Fibroblast of lung (primary cell): ENCODE data around the gene NTN4. TPM values are rescaled to one million over a fixed set of nuclear protein-coding genes. Genes with fewer than 3 reads are reported as not detected.

Source experiments
- DNase-seq, 2 donors: peaks; one replicate each; pipeline versions ENCODE4 v3.0.0 to v3.0.0-alpha.2; 2010; ENCODE audit warnings: low read depth in 2 of 2
- H2AFZ ChIP-seq: 2 replicates; pipeline ENCODE4 v1.5.1; 2012; ENCODE audit warnings: low read length, control low read depth, inconsistent platforms
- H3K27ac ChIP-seq: 2 replicates; pipeline ENCODE4 v1.5.1; 2011; ENCODE audit warnings: low read length, control low read depth; ENCODE audit not compliant: insufficient read depth
- H3K27me3 ChIP-seq: 2 replicates; pipeline ENCODE4 v1.5.1; 2011; ENCODE audit warnings: mild to moderate bottlenecking, low read length; ENCODE audit not compliant: control insufficient read depth, insufficient read depth
- H3K36me3 ChIP-seq: 2 replicates; pipeline ENCODE4 v1.5.1; 2011; ENCODE audit warnings: low read length; ENCODE audit not compliant: control insufficient read depth, insufficient read depth
- H3K4me1 ChIP-seq: 2 replicates; pipeline ENCODE4 v1.5.1; 2011; ENCODE audit warnings: low read length; ENCODE audit not compliant: control insufficient read depth, insufficient read depth; ENCODE audit errors: extremely low read depth
- H3K4me2 ChIP-seq: 2 replicates; pipeline ENCODE4 v1.5.1; 2011; ENCODE audit warnings: low read length, control low read depth; ENCODE audit not compliant: insufficient read depth; ENCODE audit errors: extremely low read depth
- H3K4me3 ChIP-seq, 4 experiments: fragments of 200-600 bp in 1 of 4; sonication (generic) in 1 of 4; replicated peaks in 1 of 4; 2 replicates each; pipeline ENCODE4 v1.5.1; 2011 to 2016; ENCODE audit warnings: low read length in 4 of 4, low read depth in 3 of 4, mild to moderate bottlenecking in 3 of 4, control low read depth in 2 of 4, inconsistent platforms in 1 of 4, mixed read lengths in 1 of 4; ENCODE audit not compliant: insufficient read depth in 1 of 4; ENCODE audit errors: control extremely low read depth in 1 of 4
- H3K79me2 ChIP-seq: 2 replicates; pipeline ENCODE4 v1.5.1; 2012; ENCODE audit warnings: mild to moderate bottlenecking, low read length, inconsistent platforms; ENCODE audit not compliant: control insufficient read depth, insufficient read depth
- H3K9ac ChIP-seq: 2 replicates; pipeline ENCODE4 v1.5.1; 2011; ENCODE audit warnings: mild to moderate bottlenecking, low read length, control low read depth; ENCODE audit not compliant: insufficient read depth
- H3K9me3 ChIP-seq: 2 replicates; pipeline ENCODE4 v1.5.1; 2012; ENCODE audit warnings: low read depth, low read length; ENCODE audit not compliant: control insufficient read depth, insufficient read depth
- H4K20me1 ChIP-seq: 2 replicates; pipeline ENCODE4 v1.5.1; 2011; ENCODE audit warnings: low read length; ENCODE audit not compliant: control insufficient read depth, insufficient read depth; ENCODE audit errors: extremely low read depth
- EZH2 ChIP-seq: IDR thresholded peaks from 2 replicates; pipeline ENCODE4 v1.5.1; 2012; ENCODE audit warnings: low read length, control low read depth, mild to moderate bottlenecking; ENCODE audit errors: missing control alignments
- polyA plus RNA-seq, 2 donors: library from polyadenylated mRNA; depleted of rRNA in 1 of 2; stranded (reverse) in 1 of 2; unstranded in 1 of 2; fragments of >200 nt; gene quantifications; 2 replicates each; pipeline ENCODE4 v1.2.1, GENCODE V29; 2011 to 2012; ENCODE audit warnings: missing spikeins in 1 of 2
- total RNA-seq: library from RNA; depleted of rRNA; stranded (reverse); fragments of >200 nt; gene quantifications from 2 replicates; pipeline ENCODE4 v1.2.1, GENCODE V29; 2014
- TF ChIP-seq, protein P1 (sequence below), 2 donors: IDR thresholded peaks in 1 of 2; conservative IDR thresholded peaks in 1 of 2; 1 replicate in 1 of 2; 2 replicates in 1 of 2; pipeline ENCODE4 v1.5.1; 2011 to 2012; ENCODE audit warnings: low read length in 2 of 2, control low read depth in 1 of 2, inconsistent platforms in 1 of 2, low read depth in 1 of 2, mild to moderate bottlenecking in 1 of 2

NTN4 gene
- total and polyA plus RNA-seq, 2 donors (not counting 1 experiment from before 2014, with no cell fraction given): 28.6 to 170 TPM

DNA sequence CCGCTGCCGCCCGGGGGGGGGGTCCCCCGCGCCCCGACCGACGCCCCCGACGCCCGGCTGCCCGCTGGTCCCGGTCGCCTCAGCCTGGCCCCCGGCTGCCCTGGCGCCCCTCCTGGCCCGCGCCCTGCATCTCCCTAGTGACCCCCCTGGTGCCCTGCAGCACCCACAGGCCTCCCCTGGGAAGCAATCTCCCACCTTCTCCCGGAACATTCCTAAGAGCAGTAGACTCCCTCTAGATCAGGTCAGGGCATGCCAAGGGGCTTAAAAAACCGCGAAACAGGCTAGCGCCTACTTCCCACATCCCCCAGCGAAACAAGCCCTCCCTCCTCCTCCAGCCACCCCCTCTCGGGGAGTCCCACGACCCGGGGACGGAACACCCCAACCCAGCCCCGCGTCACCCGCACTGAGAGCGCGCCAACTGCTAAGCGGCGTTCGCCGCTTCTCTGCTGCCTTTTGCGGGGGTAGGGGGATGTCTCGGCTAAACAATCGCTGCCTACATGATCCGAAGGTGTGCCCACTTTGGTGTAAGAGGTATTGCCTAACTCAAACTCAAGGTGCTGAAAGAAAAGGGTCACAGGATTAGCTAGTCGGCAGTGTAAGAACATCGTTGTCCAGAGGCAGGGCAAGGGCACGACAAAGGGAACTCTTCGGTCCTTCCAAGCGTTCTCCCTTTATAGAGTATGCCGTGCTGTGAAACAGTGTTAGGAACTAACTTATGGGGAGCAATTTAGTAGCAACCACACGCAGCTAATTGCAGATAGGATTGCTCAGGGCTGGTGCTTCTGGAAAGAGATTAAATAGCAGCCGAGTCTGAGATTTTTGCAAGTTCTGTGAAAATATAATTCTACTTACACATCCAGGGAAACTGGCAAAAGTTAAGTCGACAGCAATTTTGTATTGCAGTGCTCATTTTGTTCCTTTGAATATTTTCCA, 619 bp upstream of the NTN4 start:
- Histone ChIP-seq H3K27ac (no peak overlapping the region), H3K36me3 (no peaks in the 10 kb centered on the region), H3K27me3 (peaks cover 2% of the 10 kb centered on the region), H3K9me3 (no peaks in the 10 kb centered on the region), H3K9ac (peak overlapping the region; percentile 60), H4K20me1 (no peaks in the 10 kb centered on the region), H3K79me2 (no peaks in the 10 kb centered on the region), H2AFZ (peak overlapping the region; percentile 35), H3K4me1 (peaks cover 6% of the 10 kb centered on the region), H3K4me3 (peak overlapping the region; percentile 14 to 68 (median 37)), H3K4me2 (peak overlapping the region; percentile 66)
- peak; percentile 15 to 34 for DNase-seq
- TF ChIP-seq EZH2: peak; percentile 74
- TF ChIP-seq, protein P1, sequence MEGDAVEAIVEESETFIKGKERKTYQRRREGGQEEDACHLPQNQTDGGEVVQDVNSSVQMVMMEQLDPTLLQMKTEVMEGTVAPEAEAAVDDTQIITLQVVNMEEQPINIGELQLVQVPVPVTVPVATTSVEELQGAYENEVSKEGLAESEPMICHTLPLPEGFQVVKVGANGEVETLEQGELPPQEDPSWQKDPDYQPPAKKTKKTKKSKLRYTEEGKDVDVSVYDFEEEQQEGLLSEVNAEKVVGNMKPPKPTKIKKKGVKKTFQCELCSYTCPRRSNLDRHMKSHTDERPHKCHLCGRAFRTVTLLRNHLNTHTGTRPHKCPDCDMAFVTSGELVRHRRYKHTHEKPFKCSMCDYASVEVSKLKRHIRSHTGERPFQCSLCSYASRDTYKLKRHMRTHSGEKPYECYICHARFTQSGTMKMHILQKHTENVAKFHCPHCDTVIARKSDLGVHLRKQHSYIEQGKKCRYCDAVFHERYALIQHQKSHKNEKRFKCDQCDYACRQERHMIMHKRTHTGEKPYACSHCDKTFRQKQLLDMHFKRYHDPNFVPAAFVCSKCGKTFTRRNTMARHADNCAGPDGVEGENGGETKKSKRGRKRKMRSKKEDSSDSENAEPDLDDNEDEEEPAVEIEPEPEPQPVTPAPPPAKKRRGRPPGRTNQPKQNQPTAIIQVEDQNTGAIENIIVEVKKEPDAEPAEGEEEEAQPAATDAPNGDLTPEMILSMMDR (conservative IDR thresholded peaks at IDR 0.05 in 1 of 2, IDR thresholded peaks at IDR 0.05 in 1 of 2; ENCODE audit: low read depth in 1 of 2, low read length in 2 of 2): no peak

DNA sequence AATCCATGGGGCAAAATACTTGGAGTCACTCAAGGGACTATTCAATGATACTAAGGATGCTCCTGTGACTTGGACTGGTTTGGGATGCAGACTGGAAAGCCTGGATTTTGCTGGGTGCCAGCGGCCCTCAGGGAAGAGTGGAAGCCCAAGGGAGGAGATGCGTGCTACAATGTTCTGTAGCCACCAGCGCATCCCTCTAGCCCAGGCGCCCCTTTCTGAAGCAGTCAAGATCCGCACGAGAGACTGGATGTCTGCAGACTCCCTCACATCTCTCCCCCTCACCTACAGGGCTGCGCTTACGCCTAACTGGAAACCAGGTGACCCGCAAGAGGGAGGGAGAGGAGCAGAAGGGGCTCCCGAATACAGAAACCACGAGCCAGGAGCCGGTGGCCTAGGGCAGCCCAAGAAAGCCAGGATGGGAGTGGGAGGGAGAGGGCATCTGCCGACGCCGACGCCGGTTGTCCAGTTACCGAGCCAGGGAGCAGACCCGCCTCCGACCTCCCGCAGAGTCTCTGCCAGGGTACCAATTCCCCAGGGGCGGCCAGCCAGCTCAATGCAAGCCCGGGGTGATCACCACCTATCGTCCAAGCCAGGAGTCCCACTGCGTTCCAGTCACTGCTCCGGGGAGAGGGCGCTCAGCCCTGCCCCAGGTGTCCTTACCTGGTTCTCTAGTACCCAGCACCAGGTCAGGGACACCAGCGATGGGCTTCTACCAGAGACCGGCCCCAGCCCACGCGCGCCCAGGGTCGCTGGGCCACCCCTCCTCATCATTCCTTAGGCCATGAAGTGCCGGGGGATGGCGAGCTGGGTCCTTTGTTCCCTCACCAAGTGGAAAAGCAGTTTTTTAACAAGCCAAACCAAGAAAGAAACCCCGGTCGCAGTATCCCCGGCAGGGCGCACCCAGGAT, 1.2 kb downstream of the NTN4 start:
- Histone ChIP-seq H3K4me2 (peak overlapping the region; percentile 26), H3K27me3 (peaks cover 2% of the 10 kb centered on the region), H3K79me2 (no peaks in the 10 kb centered on the region), H3K9me3 (no peaks in the 10 kb centered on the region), H2AFZ (no peak overlapping the region), H3K9ac (peak overlapping the region; percentile 60), H4K20me1 (no peaks in the 10 kb centered on the region), H3K4me3 (peak overlapping the region; percentile 55 to 68 (median 68)), H3K4me1 (peaks cover 6% of the 10 kb centered on the region), H3K27ac (peak overlapping the region; percentile 50), H3K36me3 (no peaks in the 10 kb centered on the region)
- DNase-seq: no peak
- no peak for TF ChIP-seq EZH2
- TF ChIP-seq, protein P1 (conservative IDR thresholded peaks at IDR 0.05 in 1 of 2, IDR thresholded peaks at IDR 0.05 in 1 of 2; ENCODE audit: low read depth in 1 of 2, low read length in 2 of 2): peak in 1 of 2 donors; percentile 2

DNA sequence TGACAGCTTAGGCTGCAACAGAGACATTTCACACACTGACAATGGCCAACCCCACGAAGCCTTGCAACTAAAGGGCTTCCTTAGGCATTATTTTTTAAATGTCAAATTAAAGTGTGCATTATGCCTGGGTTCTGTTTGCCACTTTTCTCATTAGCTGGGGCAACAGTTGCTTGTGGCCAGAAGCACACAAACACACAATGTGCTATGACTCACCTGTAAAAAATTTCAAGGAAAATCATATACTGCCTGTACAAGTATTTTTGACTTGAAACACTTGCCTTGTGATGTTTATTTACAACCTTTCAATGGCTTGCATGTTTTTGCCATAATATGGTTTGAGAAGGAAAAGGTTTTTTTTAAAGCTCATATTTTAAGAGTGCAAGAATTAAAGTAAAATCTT, 1.9 kb downstream of the NTN4 start:
- H3K79me2 ChIP-seq: no peaks in the 10 kb centered on the region

More for the DNA sequence above, 1.9 kb downstream of the NTN4 start:
- peak overlapping the region; percentile 26 for H3K4me2 ChIP-seq
- no peak overlapping the region for H3K27ac ChIP-seq
- H3K4me1 ChIP-seq: peaks cover 6% of the 10 kb centered on the region
- peak; percentile 41 to 63 for DNase-seq
- H3K9me3 ChIP-seq: no peaks in the 10 kb centered on the region
- H3K36me3 ChIP-seq: no peaks in the 10 kb centered on the region
- peaks cover under 1% of the 10 kb centered on the region for H3K27me3 ChIP-seq
- H3K4me3 ChIP-seq: peak overlapping the region in 2 of 4 experiments; percentile 68
- TF ChIP-seq, protein P1 (conservative IDR thresholded peaks at IDR 0.05 in 1 of 2, IDR thresholded peaks at IDR 0.05 in 1 of 2; ENCODE audit: low read depth in 1 of 2, low read length in 2 of 2): no peak
- TF ChIP-seq EZH2: no peak
- no peak overlapping the region for H2AFZ ChIP-seq
- H4K20me1 ChIP-seq: no peaks in the 10 kb centered on the region
- no peak overlapping the region for H3K9ac ChIP-seq
